ENCODE data around the gene MTMR10.

- no peak for TF ChIP-seq CTCF (IDR thresholded peaks at IDR 0.05)
- TF ChIP-seq EP300 (IDR thresholded peaks at IDR 0.05) = no peak
- no peak for TF ChIP-seq POLR2A (IDR thresholded peaks at IDR 0.05)
Measured at GRCh38 chr15:30997270-30997669, 5.8 kb upstream of the MTMR10 start.

Measured in suprapubic skin (tissue), 3 donors.